DND-41 (cell line): ENCODE data around the gene SMPD3.

Experiments
- EZH2 ChIP-seq: IDR thresholded peaks from 3 replicates; pipeline ENCODE4 v1.6.1; 2012; ENCODE audit warnings: borderline replicate concordance, low read depth, mild to moderate bottlenecking, moderate library complexity, low read length, inconsistent platforms; ENCODE audit not compliant: severe bottlenecking
- TF ChIP-seq, protein P1 (sequence below): IDR thresholded peaks from 2 replicates; pipeline ENCODE4 v1.5.1; 2012; ENCODE audit warnings: borderline replicate concordance, low read length, moderate library complexity, mild to moderate bottlenecking; ENCODE audit not compliant: poor library complexity, severe bottlenecking; ENCODE audit errors: extremely low read depth

DNA sequence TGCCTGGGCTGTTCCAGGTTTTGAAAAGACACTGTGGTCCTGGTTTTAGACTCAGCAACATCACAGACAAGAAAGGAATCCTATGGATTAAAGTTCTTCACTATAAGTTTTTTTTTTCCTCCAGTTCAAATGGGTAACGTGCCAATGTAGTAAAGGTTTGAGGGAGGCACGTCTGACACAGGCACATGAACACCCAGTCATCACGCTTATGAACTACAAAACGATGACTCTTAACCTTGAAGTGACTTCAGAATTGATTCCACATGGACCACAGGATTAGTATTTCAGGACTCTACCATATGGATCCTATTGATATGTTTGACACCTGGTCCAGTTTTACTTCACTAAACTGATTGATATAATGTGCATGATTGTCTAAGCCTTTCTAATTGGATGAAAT lies 135.2 kb downstream of the SMPD3 start:
- TF ChIP-seq, protein P1, sequence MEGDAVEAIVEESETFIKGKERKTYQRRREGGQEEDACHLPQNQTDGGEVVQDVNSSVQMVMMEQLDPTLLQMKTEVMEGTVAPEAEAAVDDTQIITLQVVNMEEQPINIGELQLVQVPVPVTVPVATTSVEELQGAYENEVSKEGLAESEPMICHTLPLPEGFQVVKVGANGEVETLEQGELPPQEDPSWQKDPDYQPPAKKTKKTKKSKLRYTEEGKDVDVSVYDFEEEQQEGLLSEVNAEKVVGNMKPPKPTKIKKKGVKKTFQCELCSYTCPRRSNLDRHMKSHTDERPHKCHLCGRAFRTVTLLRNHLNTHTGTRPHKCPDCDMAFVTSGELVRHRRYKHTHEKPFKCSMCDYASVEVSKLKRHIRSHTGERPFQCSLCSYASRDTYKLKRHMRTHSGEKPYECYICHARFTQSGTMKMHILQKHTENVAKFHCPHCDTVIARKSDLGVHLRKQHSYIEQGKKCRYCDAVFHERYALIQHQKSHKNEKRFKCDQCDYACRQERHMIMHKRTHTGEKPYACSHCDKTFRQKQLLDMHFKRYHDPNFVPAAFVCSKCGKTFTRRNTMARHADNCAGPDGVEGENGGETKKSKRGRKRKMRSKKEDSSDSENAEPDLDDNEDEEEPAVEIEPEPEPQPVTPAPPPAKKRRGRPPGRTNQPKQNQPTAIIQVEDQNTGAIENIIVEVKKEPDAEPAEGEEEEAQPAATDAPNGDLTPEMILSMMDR = no peak
- no peak for TF ChIP-seq EZH2
